ENCODE results near the gene TAF1B. TPM values are rescaled to one million over a fixed set of nuclear protein-coding genes. Genes with fewer than 3 reads are reported as not detected.

The TAF1B gene
- total RNA-seq, 4 donors from 2014 or later = 0.80 to 18.9 (median 4.4) TPM; not detected in 1

GRCh38 chr2:9846554-9846953, 3.3 kb downstream of the TAF1B start:
- DNase-seq = no peak
- peaks cover 0 to 7% (median 2%) of the 10 kb centered on the region in 4 donors for H3K36me3 ChIP-seq
- TF ChIP-seq CTCF (IDR thresholded peaks at IDR 0.05) = no peak
- no peak for TF ChIP-seq EP300 (IDR thresholded peaks at IDR 0.05; ENCODE audit: low read depth)
- no peak for TF ChIP-seq POLR2AphosphoS5 (IDR thresholded peaks at IDR 0.05)
- no peak for TF ChIP-seq POLR2A (IDR thresholded peaks at IDR 0.05)
- H3K4me1 ChIP-seq = peaks cover 0 to 21% (median 13%) of the 10 kb centered on the region in 4 donors
- intact Hi-C loops (cut with DNase I; ENCODE audit: low total_unique reads) = no loop called here
- no peak overlapping the region for H3K4me3 ChIP-seq
- H3K27ac ChIP-seq = no peak overlapping the region
- no peaks in the 10 kb centered on the region for H3K27me3 ChIP-seq
- in situ Hi-C loops (cut with MboI; ENCODE audit: low pct_ligation_motif_present in 1 of 4, low pct_unique_long_range_greater_than_20kb in 1 of 4, low sequenced_read_pairs in 3 of 4) = loop anchor here in 1 of 4 donors (25.0 kb wide), 1 partner anchor 591 kb away; the partner anchor contains the start of gene ODC1
- no peaks in the 10 kb centered on the region for H3K9me3 ChIP-seq

- in situ Hi-C loops (cut with MboI; ENCODE audit: low pct_ligation_motif_present in 1 of 4, low pct_unique_long_range_greater_than_20kb in 1 of 4, low sequenced_read_pairs in 3 of 4) (loop anchor here in 1 of 4 donors (25.0 kb wide), 1 partner anchor 590 kb away; the partner anchor contains the start of gene ODC1), intact Hi-C loops (cut with DNase I; ENCODE audit: low total_unique reads) (no loop called here)
- TF ChIP-seq CTCF (IDR thresholded peaks at IDR 0.05) (no peak), POLR2AphosphoS5 (IDR thresholded peaks at IDR 0.05) (no peak), EP300 (IDR thresholded peaks at IDR 0.05; ENCODE audit: low read depth) (no peak), POLR2A (IDR thresholded peaks at IDR 0.05) (no peak)
- H3K36me3 ChIP-seq = peaks cover 0 to 13% (median 4%) of the 10 kb centered on the region in 4 donors
- no peaks in the 10 kb centered on the region for H3K9me3 ChIP-seq
- WGBS, 2 donors (ENCODE audit: low coverage in 1 of 2) = 70 to 74% methylated on average over 3 to 4 of the region's 4 CpGs
- H3K4me3 ChIP-seq = no peak overlapping the region
- no peak overlapping the region for H3K27ac ChIP-seq
- no peak for DNase-seq
- H3K4me1 ChIP-seq = peaks cover 0 to 21% (median 13%) of the 10 kb centered on the region in 4 donors
- H3K27me3 ChIP-seq = no peaks in the 10 kb centered on the region
Measured at GRCh38 chr2:9847140-9847539, 3.9 kb downstream of the TAF1B start.

DNA sequence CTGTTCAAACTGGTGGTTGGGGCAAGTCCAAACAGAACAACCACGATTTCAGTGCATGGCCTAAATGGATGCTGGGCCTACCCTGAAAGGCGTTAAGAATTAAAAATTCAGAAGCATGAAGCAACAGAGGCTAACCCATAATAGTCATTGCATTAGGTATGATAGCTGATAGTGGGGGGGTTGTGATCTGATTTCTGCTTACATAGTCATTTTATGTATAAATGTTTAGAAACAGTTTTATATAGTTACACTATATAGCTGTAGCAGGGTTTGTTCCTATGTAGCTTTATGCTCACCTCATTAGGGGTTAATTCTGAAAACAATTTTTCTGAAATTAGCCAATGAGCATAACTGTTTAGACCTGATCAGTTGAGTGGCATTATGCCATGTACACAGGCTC, 9.6 kb downstream of the TAF1B start:
- H3K4me1 ChIP-seq = no peaks in the 10 kb centered on the region
- no peak overlapping the region for H3K27ac ChIP-seq
- peaks cover 0 to 65% (median 12%) of the 10 kb centered on the region in 4 donors for H3K36me3 ChIP-seq
- in situ Hi-C loops (cut with MboI; ENCODE audit: low pct_ligation_motif_present in 1 of 4, low pct_unique_long_range_greater_than_20kb in 1 of 4, low sequenced_read_pairs in 3 of 4) = no loop called here
- H3K9me3 ChIP-seq = no peaks in the 10 kb centered on the region
- no peak for DNase-seq
- TF ChIP-seq EP300 (IDR thresholded peaks at IDR 0.05; ENCODE audit: low read depth) (no peak), POLR2AphosphoS5 (IDR thresholded peaks at IDR 0.05) (no peak), CTCF (IDR thresholded peaks at IDR 0.05) (no peak), POLR2A (IDR thresholded peaks at IDR 0.05) (no peak)
- WGBS, 2 donors (ENCODE audit: low coverage in 1 of 2) = 89 to 94% methylated on average over 2 of the region's 2 CpGs
- H3K4me3 ChIP-seq = no peak overlapping the region
- intact Hi-C loops (cut with DNase I; ENCODE audit: low total_unique reads) = no loop called here
- H3K27me3 ChIP-seq = no peaks in the 10 kb centered on the region

DNA sequence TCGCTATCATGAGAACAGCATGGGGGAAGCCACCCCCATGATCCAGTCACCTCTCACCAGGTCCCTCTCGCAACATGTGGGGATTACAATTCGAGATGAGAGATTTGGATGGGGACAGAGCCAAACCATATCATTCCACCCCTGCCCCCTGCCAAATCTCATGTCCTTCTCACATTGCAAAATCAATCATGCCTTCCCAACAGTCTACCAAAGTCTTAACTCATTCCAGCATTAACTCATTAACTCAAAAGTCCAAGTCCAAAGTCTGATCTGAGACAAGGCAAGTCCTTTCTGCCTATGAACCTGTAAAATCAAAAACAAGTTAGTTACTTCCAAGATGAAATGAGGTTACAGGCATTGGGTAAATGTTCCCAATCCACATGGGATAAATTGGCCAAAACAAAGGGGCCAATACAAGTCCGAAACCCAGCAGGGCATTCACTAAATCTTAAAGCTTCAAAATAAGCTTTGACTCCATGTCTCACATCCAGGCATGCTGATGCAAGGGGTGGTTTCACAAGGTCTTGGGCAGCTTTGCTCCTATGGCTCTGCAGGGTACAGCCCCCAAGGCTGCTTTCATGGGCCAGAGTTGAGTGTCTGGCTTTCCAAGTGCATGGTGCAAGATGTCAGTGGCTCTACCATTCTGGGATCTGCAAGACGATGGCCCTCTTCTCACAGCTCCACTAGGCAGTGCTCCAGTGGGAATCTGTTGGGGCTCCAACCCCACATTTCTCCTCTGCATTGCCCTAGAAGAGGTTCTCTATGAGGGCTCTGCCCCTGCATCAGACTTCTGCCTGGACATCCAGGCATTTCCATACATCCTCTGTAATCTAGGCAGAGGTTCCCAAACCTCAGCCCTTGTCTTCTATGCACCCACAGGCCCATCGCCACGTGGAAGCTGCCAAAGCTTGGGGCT, 14.8 kb downstream of the TAF1B start:
- peaks cover 0 to 53% (median 5%) of the 10 kb centered on the region in 4 donors for H3K36me3 ChIP-seq
- DNase-seq = no peak
- intact Hi-C loops (cut with DNase I; ENCODE audit: low total_unique reads) = no loop called here
- no peaks in the 10 kb centered on the region for H3K4me1 ChIP-seq
- no peak for TF ChIP-seq POLR2AphosphoS5 (IDR thresholded peaks at IDR 0.05)
- no peak for TF ChIP-seq POLR2A (IDR thresholded peaks at IDR 0.05)
- no peak for TF ChIP-seq EP300 (IDR thresholded peaks at IDR 0.05; ENCODE audit: low read depth)
- TF ChIP-seq CTCF (IDR thresholded peaks at IDR 0.05) = no peak
- H3K27me3 ChIP-seq = no peaks in the 10 kb centered on the region
- no peak overlapping the region for H3K4me3 ChIP-seq
- 93% methylated on average over 7 of the region's 7 CpGs; no CpG with 5 or more reads in 1 of the 2 donors for WGBS, 2 donors (ENCODE audit: low coverage in 1 of 2)
- no peak overlapping the region for H3K27ac ChIP-seq
- in situ Hi-C loops (cut with MboI; ENCODE audit: low pct_ligation_motif_present in 1 of 4, low pct_unique_long_range_greater_than_20kb in 1 of 4, low sequenced_read_pairs in 3 of 4) = no loop called here
- H3K9me3 ChIP-seq = peaks cover 0 to 6% of the 10 kb centered on the region in 2 donors

All from transverse colon (tissue), 4 donors.